HG02840 (cell line): Measurements from ENCODE around the gene PSRC1.
"Not testable (repeated sequence)": the region's sequence is repeated elsewhere in the genome, so short reads cannot be mapped to it uniquely, and the experiment has no call there.

Experiments used
- ATAC-seq: cut with Tn5 transposase; IDR thresholded peaks from one replicate; pipeline ENCODE4 v1.9.1; 2021; ENCODE audit warnings: mild to moderate bottlenecking, moderate library complexity, moderate number of reproducible peaks; ENCODE audit not compliant: unreplicated experiment, low FRiP score

Gene PSRC1

GRCh38 chr1:109282952-109283747 lies at the start of gene PSRC1:
TSS of gene PSRC1 (minus strand) at chr1:109283145.
- peak; percentile 93 for ATAC-seq

DNA sequence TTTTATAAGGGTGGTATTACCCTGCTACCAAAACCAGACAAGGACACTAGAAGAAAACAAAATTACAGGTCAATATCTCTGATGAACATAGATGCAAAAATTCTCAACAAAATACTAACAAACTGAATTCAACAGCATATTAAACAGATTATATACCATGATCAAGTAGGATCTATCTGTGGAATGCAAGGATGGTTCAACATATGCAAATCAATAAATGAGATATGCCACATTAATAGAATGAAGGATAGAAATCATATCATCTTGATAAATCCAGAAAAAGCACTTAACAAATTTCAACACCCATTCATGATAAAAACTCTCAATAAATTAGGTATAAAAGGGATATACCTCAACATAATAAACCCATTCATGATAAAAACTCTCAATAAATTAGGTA lies 48.2 kb upstream of the PSRC1 start:
- ATAC-seq: no peak

GRCh38 chr1:109327285-109327684 lies 44.3 kb upstream of the PSRC1 start:
- ATAC-seq: no peak

GRCh38 chr1:109322974-109323373 lies 40.0 kb upstream of the PSRC1 start:
- ATAC-seq: no peak

DNA sequence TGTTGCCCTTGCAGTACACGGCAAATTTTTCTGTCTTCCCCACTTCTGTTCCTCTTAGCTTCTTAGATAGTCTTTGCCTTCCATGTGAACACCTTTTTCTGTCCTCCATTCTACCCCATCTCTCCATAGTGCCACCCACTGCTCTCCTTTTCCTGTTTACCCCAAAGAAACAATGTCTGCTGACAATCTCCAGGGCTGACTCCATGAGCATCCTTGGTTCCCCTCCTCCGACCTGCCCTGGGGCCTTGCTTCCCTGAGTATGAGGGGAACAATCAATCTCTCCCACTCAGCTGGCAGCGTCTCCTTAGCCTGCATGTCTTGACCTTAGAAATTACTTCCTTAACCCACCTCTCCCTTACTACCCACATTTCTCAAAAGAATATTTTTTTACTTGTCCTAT lies 36.2 kb upstream of the PSRC1 start:
- ATAC-seq: no peak

GRCh38 chr1:109316506-109316905 lies 33.6 kb upstream of the PSRC1 start:
- ATAC-seq: no peak

- ATAC-seq: no peak
Observed at GRCh38 chr1:109315288-109315687, 32.3 kb upstream of the PSRC1 start.

DNA sequence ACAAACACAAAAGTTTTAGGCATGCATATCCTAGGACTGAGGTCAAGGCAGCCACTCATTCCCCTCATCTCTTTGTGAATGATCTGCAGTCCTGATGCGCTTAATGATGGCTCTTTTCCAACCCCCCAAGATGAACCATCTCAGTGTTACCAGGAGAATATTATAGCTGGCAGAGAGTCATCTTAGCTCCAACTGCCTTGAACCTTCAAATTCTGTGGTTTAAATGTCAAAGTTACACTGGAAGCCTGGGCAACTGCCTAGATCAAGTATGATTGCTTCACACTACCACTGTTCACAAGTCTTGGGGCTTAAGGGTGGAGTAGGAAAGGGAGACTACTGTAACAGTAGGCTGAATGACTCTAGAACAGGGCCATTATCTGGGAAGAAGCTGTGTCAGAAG lies 31.9 kb upstream of the PSRC1 start:
- no peak for ATAC-seq

GRCh38 chr1:109312978-109313775 lies 30.2 kb upstream of the PSRC1 start:
- no peak for ATAC-seq

DNA sequence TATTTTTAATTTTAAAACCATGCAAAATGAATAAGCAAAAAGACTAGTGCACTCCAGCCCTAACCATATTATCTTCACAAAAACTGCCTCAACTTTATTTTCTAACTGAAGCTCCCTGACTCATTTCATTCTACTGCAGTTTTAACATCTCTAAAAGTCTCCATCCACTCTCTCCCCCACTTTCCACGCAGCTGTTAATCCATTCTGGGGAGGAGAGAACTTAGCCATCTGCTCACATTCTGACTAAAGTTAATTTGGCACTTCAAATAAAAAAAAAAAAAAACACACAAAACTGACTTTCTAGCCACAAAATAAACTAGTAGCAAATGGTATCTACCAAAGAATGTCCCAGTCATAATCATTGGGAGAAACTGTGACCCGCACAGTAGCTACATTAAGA lies 29.3 kb upstream of the PSRC1 start:
- no peak for ATAC-seq

- ATAC-seq: no peak
Observed at GRCh38 chr1:109309347-109309746, 26.4 kb upstream of the PSRC1 start.

DNA sequence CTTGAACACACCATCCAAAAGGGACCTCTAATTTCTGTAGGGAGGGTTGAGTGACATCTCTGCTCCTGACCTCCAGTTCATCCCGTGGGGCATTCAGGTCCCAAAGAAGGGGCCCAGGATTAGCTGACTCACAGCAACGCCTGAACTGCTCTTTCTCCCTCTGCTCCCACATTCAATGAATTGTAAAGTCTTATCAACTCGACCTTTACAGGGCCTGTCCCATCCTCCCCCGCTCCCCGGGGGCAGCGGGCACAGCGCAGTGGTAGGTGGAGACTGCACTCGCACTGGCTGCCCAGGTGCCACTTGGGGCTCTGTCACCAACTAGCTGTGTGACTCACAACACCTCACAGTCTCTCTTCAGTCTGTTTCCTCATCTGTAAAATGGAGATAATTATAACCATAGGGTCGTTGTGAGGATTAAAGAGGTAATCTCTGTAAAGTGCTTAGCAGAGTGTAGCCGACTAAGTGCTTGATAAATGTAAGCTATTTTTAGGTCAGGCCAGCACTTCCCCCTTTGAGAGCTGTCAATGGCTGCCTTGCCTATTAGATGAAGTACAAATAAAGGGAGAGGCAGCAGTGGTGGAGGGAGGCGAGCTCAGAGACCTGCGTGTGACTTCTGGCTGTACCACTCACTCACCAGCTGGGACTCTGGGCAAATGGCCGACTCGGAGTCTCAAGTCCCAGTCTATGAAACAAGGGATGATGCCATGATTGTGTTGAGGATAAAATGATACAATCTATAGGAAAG lies 24.5 kb upstream of the PSRC1 start:
- no peak for ATAC-seq

GRCh38 chr1:109306832-109307273 lies 23.9 kb upstream of the PSRC1 start, which contains the start of gene MYBPHL:
TSS of gene MYBPHL (minus strand) at chr1:109307011. CDS start at chr1:109306991, 20 bp downstream.
- no peak for ATAC-seq

DNA sequence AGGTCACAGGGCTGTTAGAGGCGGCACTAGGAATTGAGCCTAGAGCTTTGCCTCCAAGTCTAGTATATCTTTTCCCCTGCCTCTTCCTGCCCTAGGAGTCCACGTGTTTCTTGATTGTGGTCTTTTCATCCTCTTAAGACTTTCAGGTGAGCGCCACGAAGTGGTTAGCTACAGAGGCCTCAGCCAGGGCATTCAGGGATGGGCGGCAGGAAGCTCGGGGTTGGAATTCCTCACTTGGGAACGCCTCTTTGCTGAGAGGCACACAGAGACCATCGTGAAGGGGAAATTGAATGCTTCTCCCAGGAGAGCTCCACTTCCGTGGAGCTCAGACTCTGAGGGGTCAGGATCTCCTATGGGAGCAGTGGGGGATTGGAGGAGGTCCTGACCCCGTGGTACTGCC lies 23.0 kb upstream of the PSRC1 start:
- not testable (repeated sequence) for ATAC-seq

DNA sequence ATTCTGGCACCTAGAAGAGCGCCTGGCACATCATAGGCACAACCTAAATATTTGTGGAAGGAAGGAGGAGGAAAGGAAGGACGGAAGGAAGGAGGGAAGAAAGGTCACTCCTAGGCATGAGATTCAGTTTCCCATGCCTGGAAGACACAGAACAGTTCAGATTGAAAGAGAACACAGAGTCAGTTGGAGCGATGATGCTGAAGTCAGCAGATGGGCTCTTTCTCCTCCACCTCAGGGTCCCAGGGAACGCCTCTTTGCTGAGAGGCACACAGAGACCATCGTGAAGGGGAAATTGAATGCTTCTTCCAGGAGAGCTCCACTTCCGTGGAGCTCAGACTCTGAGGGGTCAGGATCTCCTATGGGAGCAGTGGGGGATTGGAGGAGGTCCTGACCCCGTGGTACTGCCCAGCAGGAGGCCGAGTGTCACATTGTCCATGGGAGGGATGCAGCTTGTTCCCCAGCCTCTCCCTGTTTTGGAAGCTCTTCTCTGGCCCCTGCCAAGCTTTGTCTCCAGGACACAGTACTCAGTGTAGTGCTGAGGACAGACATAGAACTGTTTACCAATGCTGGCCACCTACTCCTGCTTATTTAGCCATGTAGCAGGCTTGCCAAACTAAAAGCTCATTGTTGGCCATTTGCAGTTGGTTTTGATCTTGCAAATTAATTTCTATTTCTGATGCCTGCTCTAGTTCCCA lies 21.4 kb upstream of the PSRC1 start:
- no peak for ATAC-seq

DNA sequence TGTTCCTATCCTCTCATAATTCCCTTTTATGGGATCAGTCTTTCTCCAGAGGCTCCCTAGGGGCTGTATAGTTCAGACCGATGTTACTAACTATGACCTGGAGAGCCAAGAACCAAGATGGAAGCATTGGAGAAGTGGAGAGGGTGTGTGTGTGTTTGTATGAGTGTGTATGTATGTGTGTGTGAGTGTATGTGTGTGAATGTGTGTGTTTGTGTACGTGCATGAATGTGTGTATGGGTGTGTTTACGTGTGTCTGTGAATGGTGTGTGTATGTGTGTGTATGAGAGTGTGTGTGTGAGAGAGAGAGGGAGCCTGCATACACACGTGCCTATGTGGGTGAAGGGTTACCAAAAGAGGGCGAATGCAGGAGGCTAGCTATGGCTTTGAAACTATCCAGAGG lies 18.9 kb upstream of the PSRC1 start:
- ATAC-seq: no peak

DNA sequence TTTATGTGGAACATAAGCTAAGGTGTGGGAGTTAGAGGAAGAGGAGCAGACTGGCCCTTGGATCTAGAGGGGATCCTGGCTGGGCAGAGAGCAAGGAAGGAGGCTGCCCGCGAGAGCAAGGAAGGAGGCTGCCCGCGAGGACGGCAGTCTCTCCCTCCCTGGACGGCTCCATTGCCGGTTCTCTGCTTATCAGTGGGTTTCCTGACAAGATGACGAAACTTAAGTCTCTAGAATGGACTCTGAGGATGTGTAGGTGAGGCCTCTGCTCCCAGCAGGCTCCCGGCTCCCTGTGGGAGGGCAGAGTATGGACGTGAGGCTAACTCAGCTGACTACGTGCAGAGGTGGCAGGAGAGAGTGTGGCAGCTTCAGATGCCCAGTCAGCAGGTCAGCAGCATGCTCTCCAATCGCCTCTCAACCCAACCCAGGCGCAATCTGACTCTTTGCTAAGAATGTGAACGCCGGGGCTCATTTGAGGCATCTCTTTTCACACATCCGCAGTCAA lies 17.8 kb upstream of the PSRC1 start:
- no peak for ATAC-seq

GRCh38 chr1:109299558-109300343 lies 16.8 kb upstream of the PSRC1 start:
- no peak for ATAC-seq
